Liver (tissue), 9 donors: ENCODE measurements around the gene ARHGAP10. TPM values are rescaled to one million over a fixed set of nuclear protein-coding genes. Genes with fewer than 3 reads are reported as not detected.

ENCODE experiments used
- DNase-seq: peaks from one replicate; pipeline ENCODE4 v3.0.0-alpha.2; 2017; ENCODE audit warnings: low spot score
- H3K27ac ChIP-seq, 2 donors: one replicate each; pipeline ENCODE4 v1.7.0; 2013; ENCODE audit warnings: inconsistent platforms in 2 of 2, low read length in 2 of 2, control low read depth in 1 of 2, low read depth in 1 of 2, mild to moderate bottlenecking in 1 of 2
- H3K27me3 ChIP-seq, 4 donors: one replicate each; pipeline versions ENCODE4 v1.6.1 to v1.7.0; 2013; ENCODE audit warnings: low read length in 3 of 4, inconsistent platforms in 1 of 4, mild to moderate bottlenecking in 1 of 4, moderate library complexity in 1 of 4; ENCODE audit not compliant: control insufficient read depth in 4 of 4, insufficient read depth in 4 of 4
- H3K36me3 ChIP-seq, 4 donors: one replicate each; pipeline versions ENCODE4 v1.6.1 to v1.7.0; 2013; ENCODE audit warnings: low read length in 3 of 4, mild to moderate bottlenecking in 3 of 4, low read depth in 1 of 4, moderate library complexity in 1 of 4; ENCODE audit not compliant: control insufficient read depth in 4 of 4, insufficient read depth in 3 of 4
- H3K4me1 ChIP-seq, 4 donors: one replicate each; pipeline versions ENCODE4 v1.6.1 to v1.7.0; 2013; ENCODE audit warnings: low read length in 3 of 4, mild to moderate bottlenecking in 3 of 4, moderate library complexity in 1 of 4; ENCODE audit not compliant: control insufficient read depth in 4 of 4, insufficient read depth in 4 of 4
- H3K4me3 ChIP-seq, 3 donors: one replicate each; pipeline versions ENCODE4 v1.6.1 to v1.7.0; 2013; ENCODE audit warnings: low read length in 3 of 3, control low read depth in 1 of 3, low read depth in 1 of 3, mild to moderate bottlenecking in 1 of 3
- H3K9ac ChIP-seq, 2 donors: one replicate each; pipeline ENCODE4 v1.7.0; 2013; ENCODE audit warnings: low read length in 2 of 2, mild to moderate bottlenecking in 2 of 2, moderate library complexity in 2 of 2, control low read depth in 1 of 2, low read depth in 1 of 2
- H3K9me3 ChIP-seq, 4 donors: one replicate each; pipeline versions ENCODE4 v1.6.1 to v1.7.0; 2013; ENCODE audit warnings: low read length in 3 of 4; ENCODE audit not compliant: control insufficient read depth in 4 of 4
- EGR1 ChIP-seq, 2 donors: IDR thresholded peaks; 2 replicates each; pipeline ENCODE4 v1.6.1; 2016 to 2018; ENCODE audit warnings: antibody characterized with exemption in 2 of 2, low read depth in 2 of 2
- FOXA1 ChIP-seq: IDR thresholded peaks from 2 replicates; pipeline ENCODE4 v1.6.1; 2016; ENCODE audit warnings: antibody characterized with exemption
- GABPA ChIP-seq, 2 donors: IDR thresholded peaks in 1 of 2; conservative IDR thresholded peaks in 1 of 2; 2 replicates each; pipeline ENCODE4 v1.6.1; 2016; ENCODE audit warnings: antibody characterized with exemption in 2 of 2, mild to moderate bottlenecking in 1 of 2, moderate library complexity in 1 of 2
- HNF4G ChIP-seq: IDR thresholded peaks from 2 replicates; pipeline ENCODE4 v1.6.1; 2016; ENCODE audit warnings: antibody characterized with exemption
- JUND ChIP-seq, 2 donors: IDR thresholded peaks; 2 replicates each; pipeline ENCODE4 v1.6.1; 2016; ENCODE audit warnings: antibody characterized with exemption in 2 of 2
- MAX ChIP-seq: IDR thresholded peaks from 2 replicates; pipeline ENCODE4 v1.6.1; 2016; ENCODE audit warnings: antibody characterized with exemption
- NR2F2 ChIP-seq: IDR thresholded peaks from 2 replicates; pipeline ENCODE4 v1.6.1; 2016; ENCODE audit warnings: antibody characterized with exemption
- RAD21 ChIP-seq, 2 donors: IDR thresholded peaks; 2 replicates each; pipeline ENCODE4 v1.6.1; 2016; ENCODE audit warnings: antibody characterized with exemption in 2 of 2, mild to moderate bottlenecking in 2 of 2
- RXRA ChIP-seq, 2 donors: IDR thresholded peaks; 2 replicates each; pipeline ENCODE4 v1.6.1; 2017 to 2018; ENCODE audit warnings: antibody characterized with exemption in 2 of 2, mild to moderate bottlenecking in 1 of 2
- SP1 ChIP-seq: IDR thresholded peaks from 2 replicates; pipeline ENCODE4 v1.6.1; 2018; ENCODE audit warnings: antibody characterized with exemption, mild to moderate bottlenecking
- TAF1 ChIP-seq: conservative IDR thresholded peaks from 2 replicates; pipeline ENCODE4 v1.6.1; 2016; ENCODE audit warnings: antibody characterized with exemption, mild to moderate bottlenecking
- YY1 ChIP-seq: IDR thresholded peaks from 2 replicates; pipeline ENCODE4 v1.6.1; 2016; ENCODE audit warnings: antibody characterized with exemption, mild to moderate bottlenecking
- WGBS: extraction: QIAGEN DNeasy Blood & Tissue Kit; methylation state at CpG from one replicate; pipeline ENCODE4 v1.1.7; 2013; 5-methylcytosine and 5-hydroxymethylcytosine counted together
- polyA plus RNA-seq, 2 donors: library from polyadenylated mRNA; stranded (reverse) in 1 of 2; unstranded in 1 of 2; fragments of 200-250 nt in 1 of 2; fragments of >200 nt in 1 of 2; fragmentation: Nextera tagmentation in 1 of 2; extraction: Ambion mirVana in 1 of 2; gene quantifications; one replicate each; pipeline versions ENCODE4 v1.2.1 to v1.2.3, GENCODE V29; 2013 to 2015
- total RNA-seq, 2 donors: library from RNA; depleted of rRNA; stranded (reverse); fragments of >200 nt; gene quantifications; one replicate each; pipeline ENCODE4 v1.2.3, GENCODE V29; 2014
- TF ChIP-seq, protein P1 (sequence below): IDR thresholded peaks from 2 replicates; pipeline ENCODE4 v1.6.1; 2016; ENCODE audit warnings: antibody characterized with exemption
- TF ChIP-seq, protein P2 (sequence below): fragments of 150-350 bp; IDR thresholded peaks from 2 replicates; pipeline ENCODE4 v1.5.1; 2017; ENCODE audit warnings: improper control_type of control experiment, low read depth, low read length; ENCODE audit not compliant: missing input control
- TF ChIP-seq, protein P3 (sequence below): IDR thresholded peaks from 2 replicates; pipeline ENCODE4 v1.6.1; 2016; ENCODE audit warnings: antibody characterized with exemption
- TF ChIP-seq, protein P4 (sequence below): IDR thresholded peaks from 2 replicates; pipeline ENCODE4 v1.6.1; 2016; ENCODE audit warnings: antibody characterized with exemption, mild to moderate bottlenecking
- donor health status: healthy.
- donor health status: healthy.
- donor health status: healthy.
- donor health status: healthy.
- donor health status: healthy.

The ARHGAP10 gene
- total and polyA plus RNA-seq, 4 donors, result 1.5 to 13.0 (median 4.3) TPM

- H3K27me3 ChIP-seq, result no peaks in the 10 kb centered on the region
- WGBS, result 96% methylated on average over 17 of the region's 17 CpGs
- H3K4me1 ChIP-seq, result no peaks in the 10 kb centered on the region
- no peak overlapping the region for H3K4me3 ChIP-seq
- H3K36me3 ChIP-seq, result peaks cover 0 to 2% (median under 1%) of the 10 kb centered on the region in 4 donors
- DNase-seq, result no peak
- H3K9ac ChIP-seq, result no peak overlapping the region
- no peak overlapping the region for H3K27ac ChIP-seq
- no peaks in the 10 kb centered on the region for H3K9me3 ChIP-seq
- TF ChIP-seq JUND (IDR thresholded peaks at IDR 0.05) (no peak), RXRA (IDR thresholded peaks at IDR 0.05) (no peak), EGR1 (IDR thresholded peaks at IDR 0.05; ENCODE audit: low read depth in 2 of 2) (no peak), SP1 (no peak), YY1 (no peak), NR2F2 (no peak), MAX (no peak), RAD21 (IDR thresholded peaks at IDR 0.05) (no peak), HNF4G (no peak)
- TF ChIP-seq, protein P1, sequence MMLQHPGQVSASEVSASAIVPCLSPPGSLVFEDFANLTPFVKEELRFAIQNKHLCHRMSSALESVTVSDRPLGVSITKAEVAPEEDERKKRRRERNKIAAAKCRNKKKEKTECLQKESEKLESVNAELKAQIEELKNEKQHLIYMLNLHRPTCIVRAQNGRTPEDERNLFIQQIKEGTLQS, result no peak
- TF ChIP-seq, protein P2, sequence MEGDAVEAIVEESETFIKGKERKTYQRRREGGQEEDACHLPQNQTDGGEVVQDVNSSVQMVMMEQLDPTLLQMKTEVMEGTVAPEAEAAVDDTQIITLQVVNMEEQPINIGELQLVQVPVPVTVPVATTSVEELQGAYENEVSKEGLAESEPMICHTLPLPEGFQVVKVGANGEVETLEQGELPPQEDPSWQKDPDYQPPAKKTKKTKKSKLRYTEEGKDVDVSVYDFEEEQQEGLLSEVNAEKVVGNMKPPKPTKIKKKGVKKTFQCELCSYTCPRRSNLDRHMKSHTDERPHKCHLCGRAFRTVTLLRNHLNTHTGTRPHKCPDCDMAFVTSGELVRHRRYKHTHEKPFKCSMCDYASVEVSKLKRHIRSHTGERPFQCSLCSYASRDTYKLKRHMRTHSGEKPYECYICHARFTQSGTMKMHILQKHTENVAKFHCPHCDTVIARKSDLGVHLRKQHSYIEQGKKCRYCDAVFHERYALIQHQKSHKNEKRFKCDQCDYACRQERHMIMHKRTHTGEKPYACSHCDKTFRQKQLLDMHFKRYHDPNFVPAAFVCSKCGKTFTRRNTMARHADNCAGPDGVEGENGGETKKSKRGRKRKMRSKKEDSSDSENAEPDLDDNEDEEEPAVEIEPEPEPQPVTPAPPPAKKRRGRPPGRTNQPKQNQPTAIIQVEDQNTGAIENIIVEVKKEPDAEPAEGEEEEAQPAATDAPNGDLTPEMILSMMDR, result no peak
- TF ChIP-seq, protein P3, sequence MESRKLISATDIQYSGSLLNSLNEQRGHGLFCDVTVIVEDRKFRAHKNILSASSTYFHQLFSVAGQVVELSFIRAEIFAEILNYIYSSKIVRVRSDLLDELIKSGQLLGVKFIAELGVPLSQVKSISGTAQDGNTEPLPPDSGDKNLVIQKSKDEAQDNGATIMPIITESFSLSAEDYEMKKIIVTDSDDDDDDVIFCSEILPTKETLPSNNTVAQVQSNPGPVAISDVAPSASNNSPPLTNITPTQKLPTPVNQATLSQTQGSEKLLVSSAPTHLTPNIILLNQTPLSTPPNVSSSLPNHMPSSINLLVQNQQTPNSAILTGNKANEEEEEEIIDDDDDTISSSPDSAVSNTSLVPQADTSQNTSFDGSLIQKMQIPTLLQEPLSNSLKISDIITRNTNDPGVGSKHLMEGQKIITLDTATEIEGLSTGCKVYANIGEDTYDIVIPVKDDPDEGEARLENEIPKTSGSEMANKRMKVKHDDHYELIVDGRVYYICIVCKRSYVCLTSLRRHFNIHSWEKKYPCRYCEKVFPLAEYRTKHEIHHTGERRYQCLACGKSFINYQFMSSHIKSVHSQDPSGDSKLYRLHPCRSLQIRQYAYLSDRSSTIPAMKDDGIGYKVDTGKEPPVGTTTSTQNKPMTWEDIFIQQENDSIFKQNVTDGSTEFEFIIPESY, result no peak
Measured at GRCh38 chr4:148090503-148091476, 358.9 kb downstream of the ARHGAP10 start.

DNA sequence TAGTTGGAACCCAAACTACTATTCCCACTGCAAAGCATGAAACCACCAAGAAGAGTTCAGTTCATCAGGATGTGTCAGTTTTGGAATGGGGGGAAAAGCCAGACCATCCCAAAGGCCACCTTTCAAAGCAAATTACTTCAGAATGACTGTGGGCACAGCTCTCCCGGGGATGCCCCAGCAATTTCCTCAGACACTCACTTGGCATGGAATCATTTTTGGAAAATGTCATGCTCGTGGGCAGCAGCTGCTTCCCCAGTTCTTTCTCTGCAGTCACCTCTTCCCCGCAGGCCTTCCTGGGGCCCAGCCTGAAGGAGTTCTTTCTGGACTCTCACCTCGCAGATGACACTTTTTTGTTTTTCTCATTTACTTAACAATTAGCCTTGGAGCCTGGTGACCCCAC lies 360.0 kb downstream of the ARHGAP10 start:
- peaks cover 0 to 2% (median under 1%) of the 10 kb centered on the region in 4 donors for H3K36me3 ChIP-seq
- H3K4me3 ChIP-seq, result no peak overlapping the region
- no peak overlapping the region for H3K9ac ChIP-seq
- 94% methylated on average over 4 of the region's 4 CpGs for WGBS
- H3K9me3 ChIP-seq, result no peaks in the 10 kb centered on the region
- no peaks in the 10 kb centered on the region for H3K27me3 ChIP-seq
- no peak overlapping the region for H3K27ac ChIP-seq
- no peaks in the 10 kb centered on the region for H3K4me1 ChIP-seq
- DNase-seq, result no peak
- TF ChIP-seq HNF4G, result no peak
- TF ChIP-seq RAD21 (IDR thresholded peaks at IDR 0.05), result no peak
- TF ChIP-seq, protein P3, result no peak
- TF ChIP-seq GABPA (IDR thresholded peaks at IDR 0.05 in 1 of 2, conservative IDR thresholded peaks at IDR 0.05 in 1 of 2), result no peak
- no peak for TF ChIP-seq EGR1 (IDR thresholded peaks at IDR 0.05; ENCODE audit: low read depth in 2 of 2)
- no peak for TF ChIP-seq RXRA (IDR thresholded peaks at IDR 0.05)
- TF ChIP-seq JUND (IDR thresholded peaks at IDR 0.05), result no peak
- no peak for TF ChIP-seq TAF1
- TF ChIP-seq, protein P4, sequence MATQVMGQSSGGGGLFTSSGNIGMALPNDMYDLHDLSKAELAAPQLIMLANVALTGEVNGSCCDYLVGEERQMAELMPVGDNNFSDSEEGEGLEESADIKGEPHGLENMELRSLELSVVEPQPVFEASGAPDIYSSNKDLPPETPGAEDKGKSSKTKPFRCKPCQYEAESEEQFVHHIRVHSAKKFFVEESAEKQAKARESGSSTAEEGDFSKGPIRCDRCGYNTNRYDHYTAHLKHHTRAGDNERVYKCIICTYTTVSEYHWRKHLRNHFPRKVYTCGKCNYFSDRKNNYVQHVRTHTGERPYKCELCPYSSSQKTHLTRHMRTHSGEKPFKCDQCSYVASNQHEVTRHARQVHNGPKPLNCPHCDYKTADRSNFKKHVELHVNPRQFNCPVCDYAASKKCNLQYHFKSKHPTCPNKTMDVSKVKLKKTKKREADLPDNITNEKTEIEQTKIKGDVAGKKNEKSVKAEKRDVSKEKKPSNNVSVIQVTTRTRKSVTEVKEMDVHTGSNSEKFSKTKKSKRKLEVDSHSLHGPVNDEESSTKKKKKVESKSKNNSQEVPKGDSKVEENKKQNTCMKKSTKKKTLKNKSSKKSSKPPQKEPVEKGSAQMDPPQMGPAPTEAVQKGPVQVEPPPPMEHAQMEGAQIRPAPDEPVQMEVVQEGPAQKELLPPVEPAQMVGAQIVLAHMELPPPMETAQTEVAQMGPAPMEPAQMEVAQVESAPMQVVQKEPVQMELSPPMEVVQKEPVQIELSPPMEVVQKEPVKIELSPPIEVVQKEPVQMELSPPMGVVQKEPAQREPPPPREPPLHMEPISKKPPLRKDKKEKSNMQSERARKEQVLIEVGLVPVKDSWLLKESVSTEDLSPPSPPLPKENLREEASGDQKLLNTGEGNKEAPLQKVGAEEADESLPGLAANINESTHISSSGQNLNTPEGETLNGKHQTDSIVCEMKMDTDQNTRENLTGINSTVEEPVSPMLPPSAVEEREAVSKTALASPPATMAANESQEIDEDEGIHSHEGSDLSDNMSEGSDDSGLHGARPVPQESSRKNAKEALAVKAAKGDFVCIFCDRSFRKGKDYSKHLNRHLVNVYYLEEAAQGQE, result no peak
- TF ChIP-seq, protein P1, result no peak
- no peak for TF ChIP-seq SP1
- TF ChIP-seq FOXA1, result no peak
- no peak for TF ChIP-seq MAX
